Measurements from ENCODE around the gene SACM1L.

The SACM1L gene

GRCh38 chr3:45771166-45771775 lies 82.1 kb downstream of the SACM1L start:
- DNase-seq (ENCODE audit: low spot score): no peak

GRCh38 chr3:45771831-45772230 lies 82.6 kb downstream of the SACM1L start:
- DNase-seq (ENCODE audit: low spot score): no peak

- no peak for DNase-seq (ENCODE audit: low spot score)
These were observed 83.3 kb downstream of the SACM1L start for GRCh38 chr3:45772341-45773035.

- DNase-seq (ENCODE audit: low spot score): no peak
These were observed 83.9 kb downstream of the SACM1L start for GRCh38 chr3:45773072-45773471.

GRCh38 chr3:45773714-45774449 lies 84.7 kb downstream of the SACM1L start:
- no peak for DNase-seq (ENCODE audit: low spot score)

GRCh38 chr3:45774581-45775521 lies 85.7 kb downstream of the SACM1L start:
- no peak for DNase-seq (ENCODE audit: low spot score)

- no peak for DNase-seq (ENCODE audit: low spot score)
These were observed 86.5 kb downstream of the SACM1L start for GRCh38 chr3:45775571-45776300.

GRCh38 chr3:45776301-45776595 lies 87.1 kb downstream of the SACM1L start:
- DNase-seq (ENCODE audit: low spot score): no peak

GRCh38 chr3:45776611-45777010 lies 87.4 kb downstream of the SACM1L start:
- DNase-seq (ENCODE audit: low spot score): no peak

- no peak for DNase-seq (ENCODE audit: low spot score)
These were observed 88.0 kb downstream of the SACM1L start for GRCh38 chr3:45777111-45777745.

GRCh38 chr3:45777746-45778386 lies 88.7 kb downstream of the SACM1L start:
- DNase-seq (ENCODE audit: low spot score): no peak

GRCh38 chr3:45778761-45779201 lies 89.6 kb downstream of the SACM1L start:
- DNase-seq (ENCODE audit: low spot score): no peak

GRCh38 chr3:45779746-45780735 lies 90.8 kb downstream of the SACM1L start:
- no peak for DNase-seq (ENCODE audit: low spot score)

- no peak for DNase-seq (ENCODE audit: low spot score)
These were observed 92.1 kb downstream of the SACM1L start for GRCh38 chr3:45781271-45781670.

- DNase-seq (ENCODE audit: low spot score): no peak
These were observed 92.6 kb downstream of the SACM1L start for GRCh38 chr3:45781841-45782240.

GRCh38 chr3:45782381-45782780 lies 93.2 kb downstream of the SACM1L start:
- no peak for DNase-seq (ENCODE audit: low spot score)

GRCh38 chr3:45783667-45784066 lies 94.5 kb downstream of the SACM1L start:
- no peak for DNase-seq (ENCODE audit: low spot score)

GRCh38 chr3:45785605-45786150 lies 96.5 kb downstream of the SACM1L start:
- no peak for DNase-seq (ENCODE audit: low spot score)
